ENCODE data around the gene RGS11. TPM values are rescaled to one million over a fixed set of nuclear protein-coding genes. Genes with fewer than 3 reads are reported as not detected.

Gene RGS11
- polyA plus RNA-seq, 1 donor (not counting 4 experiments of a cell fraction or from before 2014, with no cell fraction given) = not detected

GRCh38 chr16:324201-324450 lies 48.4 kb upstream of the RGS11 start:
- peaks cover 42% of the 10 kb centered on the region for H4K20me1 ChIP-seq (ENCODE audit: control insufficient read depth, extremely low read depth, insufficient read depth, low read length)
- H2AFZ ChIP-seq (ENCODE audit: control insufficient read depth, low read length) = no peak overlapping the region
- FAIRE-seq = no peak
- H3K79me2 ChIP-seq (ENCODE audit: control insufficient read depth, insufficient read depth, low read length) = peaks cover 82% of the 10 kb centered on the region
- H3K9ac ChIP-seq (ENCODE audit: control insufficient read depth, extremely low read depth, insufficient read depth, low read length) = no peak overlapping the region
- H3K4me1 ChIP-seq (ENCODE audit: control insufficient read depth, extremely low read depth, insufficient read depth, low read length) = peaks cover 5% of the 10 kb centered on the region
- H3K36me3 ChIP-seq (ENCODE audit: control insufficient read depth in 2 of 2, extremely low read depth in 1 of 2, insufficient read depth in 2 of 2, low read length in 2 of 2) = peaks cover 5 to 9% of the 10 kb centered on the region in 2 experiments
- H3K9me3 ChIP-seq (ENCODE audit: control insufficient read depth, low read depth, low read length) = no peaks in the 10 kb centered on the region
- H3K9me1 ChIP-seq (ENCODE audit: control insufficient read depth, extremely low read depth, insufficient read depth, low read length) = no peaks in the 10 kb centered on the region
- no peak overlapping the region for H3K27ac ChIP-seq (ENCODE audit: control insufficient read depth, insufficient read depth, low read length)
- no peaks in the 10 kb centered on the region for H3K27me3 ChIP-seq (ENCODE audit: control insufficient read depth, extremely low read depth, insufficient read depth, low read length)
- TF ChIP-seq CTCF (optimal IDR thresholded peaks at IDR 0.05 in 1 of 3, IDR thresholded peaks at IDR 0.05 in 1 of 3, conservative IDR thresholded peaks at IDR 0.05 in 1 of 3; ENCODE audit: extremely low read depth in 1 of 3, insufficient read depth in 2 of 3, low read length in 3 of 3) = no peak
- TF ChIP-seq EZH2 (IDR thresholded peaks at IDR 0.05; ENCODE audit: low read length) = no peak
- DNase-seq (ENCODE audit: low read depth, low spot score) = no peak
- H3K4me2 ChIP-seq (ENCODE audit: control insufficient read depth, extremely low read depth, insufficient read depth, low read depth, low read length) = no peak overlapping the region
- dilution Hi-C loops (cut with MboI; ENCODE audit: extremely low pct_ligation_motif_present, low sequenced_read_pairs) = no loop called here
- H3K4me3 ChIP-seq (ENCODE audit: control insufficient read depth in 2 of 3, extremely low read depth in 1 of 3, insufficient read depth in 2 of 3, low read depth in 1 of 3, low read length in 3 of 3) = no peak overlapping the region

- Histone ChIP-seq H3K9me3 (ENCODE audit: control insufficient read depth, low read depth, low read length) (no peaks in the 10 kb centered on the region), H2AFZ (ENCODE audit: control insufficient read depth, low read length) (no peak overlapping the region), H3K4me1 (ENCODE audit: control insufficient read depth, extremely low read depth, insufficient read depth, low read length) (peaks cover 5% of the 10 kb centered on the region), H3K9ac (ENCODE audit: control insufficient read depth, extremely low read depth, insufficient read depth, low read length) (no peak overlapping the region), H3K36me3 (ENCODE audit: control insufficient read depth in 2 of 2, extremely low read depth in 1 of 2, insufficient read depth in 2 of 2, low read length in 2 of 2) (peaks cover 7 to 20% of the 10 kb centered on the region in 2 experiments), H4K20me1 (ENCODE audit: control insufficient read depth, extremely low read depth, insufficient read depth, low read length) (peaks cover 36% of the 10 kb centered on the region), H3K4me3 (ENCODE audit: control insufficient read depth in 2 of 3, extremely low read depth in 1 of 3, insufficient read depth in 2 of 3, low read depth in 1 of 3, low read length in 3 of 3) (no peak overlapping the region), H3K4me2 (ENCODE audit: control insufficient read depth, extremely low read depth, insufficient read depth, low read depth, low read length) (no peak overlapping the region), H3K27ac (ENCODE audit: control insufficient read depth, insufficient read depth, low read length) (no peak overlapping the region), H3K27me3 (ENCODE audit: control insufficient read depth, extremely low read depth, insufficient read depth, low read length) (no peaks in the 10 kb centered on the region), H3K9me1 (ENCODE audit: control insufficient read depth, extremely low read depth, insufficient read depth, low read length) (no peaks in the 10 kb centered on the region), H3K79me2 (ENCODE audit: control insufficient read depth, insufficient read depth, low read length) (peaks cover 86% of the 10 kb centered on the region)
- FAIRE-seq = no peak
- no peak for DNase-seq (ENCODE audit: low read depth, low spot score)
- TF ChIP-seq EZH2 (IDR thresholded peaks at IDR 0.05; ENCODE audit: low read length) (no peak), CTCF (optimal IDR thresholded peaks at IDR 0.05 in 1 of 3, IDR thresholded peaks at IDR 0.05 in 1 of 3, conservative IDR thresholded peaks at IDR 0.05 in 1 of 3; ENCODE audit: extremely low read depth in 1 of 3, insufficient read depth in 2 of 3, low read length in 3 of 3) (no peak)
- dilution Hi-C loops (cut with MboI; ENCODE audit: extremely low pct_ligation_motif_present, low sequenced_read_pairs) = no loop called here
These were observed 46.9 kb upstream of the RGS11 start for GRCh38 chr16:322476-323143.
